Stimulated activated naive CD8-positive, alpha-beta T cell treated with anti-CD3 and anti-CD28 coated beads, Interleukin-15, Interleukin-2, amounts not matched to agents 100 ng/mL and 50 ng/mL, for 24 hours (primary cell): ENCODE results near the gene AGBL1.

Source experiments
- H3K27ac Mint-ChIP-seq: one replicate; pipeline ENCODE4 v1.8.0; 2021; ENCODE audit warnings: mild to moderate bottlenecking, mixed read lengths
- H3K27me3 Mint-ChIP-seq: one replicate; pipeline ENCODE4 v1.8.0; 2021; ENCODE audit warnings: mixed read lengths
- H3K36me3 Mint-ChIP-seq: one replicate; pipeline ENCODE4 v1.8.0; 2021; ENCODE audit warnings: low read depth, mixed read lengths
- H3K4me1 Mint-ChIP-seq: one replicate; pipeline ENCODE4 v1.8.0; 2021; ENCODE audit warnings: low read depth, mixed read lengths
- H3K4me3 Mint-ChIP-seq: one replicate; pipeline ENCODE4 v1.8.0; 2021; ENCODE audit warnings: mild to moderate bottlenecking, mixed read lengths
- H3K9me3 Mint-ChIP-seq: one replicate; pipeline ENCODE4 v1.8.0; 2021; ENCODE audit warnings: mixed read lengths

AGBL1 gene

DNA sequence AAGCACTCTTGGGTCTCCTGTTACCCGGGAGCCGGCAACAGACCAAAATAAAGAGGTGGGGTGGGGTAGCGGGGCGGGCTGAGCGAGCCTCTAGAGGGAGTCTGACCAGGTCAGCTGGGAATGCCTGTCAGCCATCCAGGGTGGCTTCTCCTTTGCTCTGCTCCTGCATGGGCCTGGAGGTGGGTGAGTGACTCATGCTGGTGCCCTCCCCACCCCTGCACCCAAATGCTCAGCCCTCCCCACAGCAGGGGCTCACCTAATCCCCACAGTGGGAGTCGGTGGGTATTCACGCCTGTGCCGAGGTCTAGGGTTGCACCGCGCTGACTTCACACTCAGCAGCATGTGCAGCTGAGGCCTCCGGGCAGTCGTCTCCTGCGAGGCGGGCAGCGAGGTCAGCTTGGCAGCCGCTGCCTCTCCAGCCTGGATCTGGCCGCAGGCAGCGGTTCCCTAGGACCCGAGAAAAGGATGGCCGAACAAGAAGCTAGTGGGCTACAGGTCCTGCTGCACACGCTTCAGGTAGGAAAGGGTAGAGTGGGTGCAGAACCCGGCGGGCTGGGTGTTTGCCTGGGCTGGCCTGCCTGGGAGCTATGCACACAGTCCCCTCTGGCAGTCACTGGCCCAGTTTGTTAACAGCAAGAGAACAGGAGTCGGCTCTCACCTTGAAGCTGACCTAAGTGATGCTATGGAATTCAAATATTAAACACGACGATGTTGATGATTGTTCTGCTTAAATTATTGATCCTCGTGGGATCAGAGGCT lies at the start of gene AGBL1:
Gene AGBL1, plus strand, starts transcription at position 364 of the 759 bp plus-strand sequence.
- Mint-ChIP-seq H3K4me3 (no peak within 1 kb of the TSS), H3K4me1 (peaks cover 10% of the 10 kb centered on the region), H3K9me3 (no peaks in the 10 kb centered on the region), H3K27me3 (peaks cover 16% of the 10 kb centered on the region), H3K36me3 (no peaks in the 10 kb centered on the region), H3K27ac (no peak within 1 kb of the TSS)

DNA sequence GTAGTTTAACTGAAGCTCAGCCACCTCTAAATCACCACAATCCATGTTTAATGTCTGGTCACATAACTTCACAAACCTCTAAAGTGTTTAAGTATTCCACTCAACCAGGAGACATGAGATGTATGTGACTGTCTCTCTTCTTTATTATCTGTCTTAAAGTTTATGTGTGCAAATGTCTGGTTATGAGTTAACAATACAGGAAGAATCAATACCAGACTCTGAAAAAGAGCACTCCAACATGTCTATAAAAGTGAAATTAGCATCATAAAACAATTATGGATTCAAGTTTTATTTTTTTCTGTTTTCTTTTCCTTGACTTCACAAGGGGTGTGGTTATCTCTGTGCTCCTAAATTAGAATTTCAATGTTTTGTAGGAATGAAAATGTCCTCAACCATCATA lies 44.8 kb upstream of the AGBL1 start:
- Mint-ChIP-seq H3K4me3 (no peak overlapping the region), H3K27ac (no peak overlapping the region), H3K9me3 (no peaks in the 10 kb centered on the region), H3K27me3 (peaks cover 7% of the 10 kb centered on the region), H3K4me1 (no peaks in the 10 kb centered on the region), H3K36me3 (no peaks in the 10 kb centered on the region)

DNA sequence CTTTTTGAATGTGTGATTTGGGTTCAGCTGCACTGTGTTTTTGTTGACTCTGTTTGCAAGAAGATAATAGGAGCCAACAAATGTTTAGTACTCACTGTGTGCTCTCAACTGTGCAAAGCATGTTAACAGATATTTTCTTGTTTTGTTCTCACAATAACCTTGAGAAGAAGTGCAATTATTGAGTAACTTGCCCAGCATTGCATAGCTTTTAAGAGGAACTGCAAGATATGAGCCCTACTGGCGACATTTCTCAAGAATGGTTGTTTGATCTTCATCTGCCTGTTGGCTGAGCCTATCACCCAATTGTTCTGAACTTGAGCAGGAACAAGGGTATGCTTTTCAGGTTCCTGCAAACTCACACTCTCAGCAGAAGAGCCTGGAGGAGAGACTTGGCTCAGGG lies 43.4 kb upstream of the AGBL1 start:
- Mint-ChIP-seq H3K27me3 (peaks cover 7% of the 10 kb centered on the region), H3K4me1 (no peaks in the 10 kb centered on the region), H3K27ac (no peak overlapping the region), H3K4me3 (no peak overlapping the region), H3K9me3 (no peaks in the 10 kb centered on the region), H3K36me3 (no peaks in the 10 kb centered on the region)

DNA sequence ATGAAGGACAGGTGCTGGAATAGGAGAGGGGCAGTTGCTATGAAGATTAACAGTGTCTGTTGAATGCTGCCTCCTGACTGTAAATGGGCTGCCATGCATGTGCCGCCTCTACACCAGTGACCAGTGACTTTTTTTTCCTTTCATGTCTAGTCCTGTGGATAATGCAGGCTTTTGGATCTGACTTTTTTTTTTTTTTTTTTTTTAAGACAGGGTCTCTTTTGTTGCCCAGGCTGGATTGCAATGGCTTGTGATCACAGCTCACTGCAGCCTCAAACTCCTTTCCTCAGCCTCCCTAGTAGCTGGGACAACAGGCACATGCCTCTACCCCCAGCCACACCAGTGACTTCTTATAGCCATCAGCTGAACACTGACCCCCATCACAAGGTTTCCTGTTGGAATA lies 41.2 kb upstream of the AGBL1 start:
- Mint-ChIP-seq H3K4me3 (no peak overlapping the region), H3K27ac (no peak overlapping the region), H3K9me3 (no peaks in the 10 kb centered on the region), H3K36me3 (no peaks in the 10 kb centered on the region), H3K27me3 (peaks cover 11% of the 10 kb centered on the region), H3K4me1 (no peaks in the 10 kb centered on the region)

DNA sequence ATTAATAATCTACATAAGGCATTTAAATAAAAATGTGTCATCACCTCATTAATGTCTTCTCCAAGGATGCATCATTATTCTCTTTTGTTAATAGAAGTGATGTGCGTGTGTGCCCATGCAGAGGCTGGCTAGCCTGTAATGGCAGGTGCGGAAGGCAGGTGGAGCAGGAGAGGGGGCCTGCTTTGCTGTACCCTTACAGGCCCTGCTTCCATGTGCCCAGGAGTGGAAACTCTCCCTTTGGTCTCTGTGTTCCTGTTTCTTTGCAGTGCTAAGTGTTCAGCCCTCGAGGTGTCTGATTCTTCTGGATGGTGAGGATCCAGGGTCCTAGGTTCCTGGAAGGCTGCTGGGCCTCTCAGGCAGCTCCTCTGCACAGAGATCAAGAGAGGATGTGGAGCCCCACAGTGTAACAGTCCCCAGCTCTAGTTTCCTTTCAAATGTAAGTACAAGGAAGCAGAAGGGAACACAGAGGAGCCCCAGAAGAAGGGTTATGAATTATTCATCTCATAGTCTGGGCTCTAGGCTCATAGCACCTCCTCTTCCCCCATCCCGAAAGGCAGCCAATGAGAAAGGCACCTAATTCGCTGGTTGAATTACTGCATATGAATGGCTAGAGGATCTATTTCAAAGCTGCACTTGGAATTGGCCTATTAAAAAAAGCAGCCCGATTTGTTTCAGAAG lies 39.2 kb upstream of the AGBL1 start:
- Mint-ChIP-seq H3K9me3 (no peaks in the 10 kb centered on the region), H3K4me1 (no peaks in the 10 kb centered on the region), H3K27me3 (peaks cover 13% of the 10 kb centered on the region), H3K36me3 (no peaks in the 10 kb centered on the region), H3K4me3 (no peak overlapping the region), H3K27ac (no peak overlapping the region)

DNA sequence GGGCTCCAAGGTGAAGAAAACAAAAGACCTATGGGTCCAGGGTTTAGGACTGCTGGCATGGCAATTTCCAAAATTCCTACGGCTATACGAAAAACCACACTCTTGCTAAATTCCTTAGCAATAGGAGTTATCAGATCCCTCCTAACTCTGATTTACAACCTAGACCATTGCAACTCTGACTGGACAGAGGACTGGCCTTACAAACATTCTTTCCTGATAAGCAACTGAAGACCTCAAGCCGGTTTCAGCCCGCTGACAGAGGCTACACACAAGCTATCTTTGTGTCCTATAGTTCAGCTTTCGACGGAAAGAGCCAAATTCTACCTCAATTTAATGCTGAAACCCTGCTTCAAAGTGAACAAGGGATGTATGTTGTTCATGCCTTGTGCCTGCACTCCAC lies 38.3 kb upstream of the AGBL1 start:
- H3K4me3 Mint-ChIP-seq = no peak overlapping the region
- no peak overlapping the region for H3K27ac Mint-ChIP-seq
- peaks cover 15% of the 10 kb centered on the region for H3K27me3 Mint-ChIP-seq
- H3K9me3 Mint-ChIP-seq = no peaks in the 10 kb centered on the region
- H3K36me3 Mint-ChIP-seq = no peaks in the 10 kb centered on the region
- H3K4me1 Mint-ChIP-seq = no peaks in the 10 kb centered on the region

DNA sequence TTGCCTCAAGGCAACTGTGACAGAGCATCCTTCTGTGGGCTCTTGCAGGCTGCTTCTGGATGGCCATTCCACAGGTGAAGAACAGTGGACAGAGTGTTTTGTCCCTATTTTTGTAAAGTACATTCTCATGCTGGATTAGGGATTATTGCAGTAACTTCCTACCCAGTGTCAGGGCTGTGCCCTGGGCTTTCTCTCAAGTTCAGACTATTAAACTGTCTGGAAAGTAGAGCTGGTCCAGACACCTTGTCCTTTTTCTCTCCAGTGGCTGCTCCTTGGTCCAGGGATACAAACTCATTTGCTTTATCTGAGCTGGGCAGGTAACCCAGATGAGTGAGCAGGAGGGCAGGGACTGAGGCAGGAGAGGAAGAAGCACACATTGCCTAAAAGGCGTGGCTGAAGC lies 37.4 kb upstream of the AGBL1 start:
- Mint-ChIP-seq H3K9me3 (no peaks in the 10 kb centered on the region), H3K27ac (no peak overlapping the region), H3K36me3 (no peaks in the 10 kb centered on the region), H3K27me3 (peaks cover 15% of the 10 kb centered on the region), H3K4me3 (no peak overlapping the region), H3K4me1 (no peaks in the 10 kb centered on the region)

DNA sequence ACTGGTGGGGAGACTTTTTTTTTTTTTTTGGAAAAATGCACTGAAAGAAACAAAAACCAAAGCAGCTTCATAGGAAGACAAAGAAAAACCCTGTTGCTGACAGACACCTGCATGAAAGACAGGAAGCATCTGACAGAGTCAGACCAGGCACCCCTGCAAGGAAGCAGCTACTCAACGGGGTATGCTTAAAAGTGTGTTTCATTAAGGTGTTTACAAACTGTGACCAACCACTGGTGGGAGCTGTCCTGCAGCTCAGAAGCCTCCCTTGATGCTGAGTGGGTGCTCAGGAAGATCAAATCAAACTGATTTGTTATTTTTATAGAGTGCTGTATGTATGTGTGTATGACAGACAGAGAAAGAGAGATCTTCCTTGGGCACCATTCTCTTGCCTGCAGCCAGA lies 34.7 kb upstream of the AGBL1 start:
- no peak overlapping the region for H3K27ac Mint-ChIP-seq
- no peaks in the 10 kb centered on the region for H3K9me3 Mint-ChIP-seq
- H3K27me3 Mint-ChIP-seq = peaks cover 12% of the 10 kb centered on the region
- H3K4me1 Mint-ChIP-seq = no peaks in the 10 kb centered on the region
- no peaks in the 10 kb centered on the region for H3K36me3 Mint-ChIP-seq
- H3K4me3 Mint-ChIP-seq = no peak overlapping the region

DNA sequence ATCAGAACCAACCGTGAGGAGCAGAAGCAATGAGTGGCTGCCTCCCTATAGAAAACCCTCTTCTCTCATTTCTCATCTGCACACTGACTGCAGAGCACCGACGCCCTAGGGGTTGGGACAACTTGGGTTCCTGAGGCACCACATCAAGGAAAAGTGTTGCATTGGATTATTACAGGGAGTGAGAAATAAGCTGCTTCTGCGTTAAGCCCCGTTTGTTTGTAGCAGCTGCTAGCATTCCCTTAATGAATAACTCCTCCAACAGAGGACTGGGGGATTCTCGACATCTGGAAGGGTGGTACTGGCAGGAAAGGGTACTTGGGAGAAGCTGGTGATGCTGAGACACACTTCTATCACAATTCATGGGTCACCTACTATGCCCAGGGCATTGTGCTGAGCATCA lies 25.3 kb upstream of the AGBL1 start:
- Mint-ChIP-seq H3K36me3 (no peaks in the 10 kb centered on the region), H3K4me3 (no peak overlapping the region), H3K27ac (no peak overlapping the region), H3K27me3 (peaks cover 4% of the 10 kb centered on the region), H3K4me1 (no peaks in the 10 kb centered on the region), H3K9me3 (no peaks in the 10 kb centered on the region)

DNA sequence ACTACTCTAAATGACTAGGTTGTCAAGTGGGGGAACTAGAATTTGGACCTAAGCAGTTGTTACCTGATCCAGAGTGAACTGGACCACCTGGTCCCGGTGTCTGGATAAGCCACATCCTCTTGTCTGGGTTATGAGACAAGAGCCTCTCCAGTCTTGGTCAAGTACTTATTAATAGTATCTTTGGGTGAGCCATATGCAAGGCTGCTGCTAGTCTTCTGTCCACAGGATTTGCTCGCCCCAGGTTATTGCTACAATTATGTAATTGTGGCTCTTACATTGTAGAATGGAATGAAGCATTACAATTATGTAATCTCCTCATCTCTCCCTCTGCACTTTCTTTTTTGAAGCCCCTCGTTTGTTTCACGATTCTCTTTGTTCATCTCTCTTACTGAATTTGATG lies 24.0 kb upstream of the AGBL1 start:
- Mint-ChIP-seq H3K36me3 (no peaks in the 10 kb centered on the region), H3K9me3 (no peaks in the 10 kb centered on the region), H3K27ac (no peak overlapping the region), H3K27me3 (peaks cover 8% of the 10 kb centered on the region), H3K4me1 (no peaks in the 10 kb centered on the region), H3K4me3 (no peak overlapping the region)

DNA sequence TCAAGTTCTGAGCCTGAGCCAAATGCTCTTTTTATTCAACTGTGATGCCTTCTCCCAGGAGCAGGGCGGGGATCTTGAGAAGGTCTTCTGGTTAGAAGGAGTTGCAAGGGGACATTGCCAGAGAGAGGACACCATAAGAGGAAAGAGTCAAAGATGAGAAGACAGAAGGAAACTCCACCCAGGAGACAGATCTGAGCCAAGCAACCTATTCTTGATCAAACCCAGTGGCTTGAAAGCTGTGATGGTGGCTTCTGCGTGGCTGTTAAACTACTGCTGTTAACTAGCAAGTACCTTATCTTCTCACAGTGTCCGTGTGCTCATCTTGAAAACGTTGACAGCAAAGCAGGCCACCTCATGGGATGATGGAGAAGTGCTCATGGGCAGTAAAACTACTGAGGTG lies 19.8 kb upstream of the AGBL1 start:
- Mint-ChIP-seq H3K27me3 (peaks cover 21% of the 10 kb centered on the region), H3K36me3 (no peaks in the 10 kb centered on the region), H3K9me3 (no peaks in the 10 kb centered on the region), H3K4me3 (no peak overlapping the region), H3K4me1 (no peaks in the 10 kb centered on the region), H3K27ac (no peak overlapping the region)

DNA sequence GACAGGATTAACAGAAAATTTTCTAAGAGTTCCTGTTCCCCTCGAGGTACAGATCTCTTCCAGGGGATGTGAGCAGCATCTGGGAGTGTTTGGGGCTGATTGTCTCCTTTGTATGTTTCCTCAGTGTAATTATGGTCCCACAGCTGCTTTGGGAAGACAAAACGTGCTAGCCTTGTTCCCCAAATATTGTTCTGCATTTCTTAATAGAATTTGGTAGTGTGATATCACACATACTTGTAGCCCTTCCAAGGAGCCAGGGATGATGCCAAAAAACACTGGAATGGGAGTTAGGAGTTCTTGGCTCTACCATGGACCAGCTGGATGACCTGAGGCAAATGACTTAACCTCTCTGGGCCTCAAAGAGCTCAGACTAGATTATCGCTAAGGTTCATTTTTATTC lies 19.0 kb upstream of the AGBL1 start:
- Mint-ChIP-seq H3K27ac (no peak overlapping the region), H3K36me3 (no peaks in the 10 kb centered on the region), H3K27me3 (peaks cover 21% of the 10 kb centered on the region), H3K4me3 (no peak overlapping the region), H3K9me3 (no peaks in the 10 kb centered on the region), H3K4me1 (no peaks in the 10 kb centered on the region)

DNA sequence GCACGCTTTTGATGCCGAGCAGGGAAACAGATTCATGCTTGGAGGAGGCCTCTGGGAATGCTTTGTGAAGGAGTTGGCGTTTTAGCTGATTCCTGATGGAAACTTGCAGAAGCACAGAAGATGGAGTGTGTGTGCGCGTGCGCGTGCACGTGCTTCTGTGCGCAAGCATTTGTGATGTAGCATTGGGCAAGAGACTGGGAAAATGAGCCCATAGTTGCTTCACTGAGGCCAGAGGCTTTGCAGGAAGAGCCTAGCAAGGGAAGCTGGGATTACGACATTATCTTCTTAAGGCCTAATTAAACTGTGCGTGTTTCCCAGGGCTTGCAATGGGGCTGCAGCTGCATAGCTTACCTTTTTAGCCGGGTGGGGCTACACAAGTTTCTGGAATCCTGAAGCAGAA lies 18.1 kb upstream of the AGBL1 start:
- H3K27ac Mint-ChIP-seq = no peak overlapping the region
- H3K9me3 Mint-ChIP-seq = no peaks in the 10 kb centered on the region

DNA sequence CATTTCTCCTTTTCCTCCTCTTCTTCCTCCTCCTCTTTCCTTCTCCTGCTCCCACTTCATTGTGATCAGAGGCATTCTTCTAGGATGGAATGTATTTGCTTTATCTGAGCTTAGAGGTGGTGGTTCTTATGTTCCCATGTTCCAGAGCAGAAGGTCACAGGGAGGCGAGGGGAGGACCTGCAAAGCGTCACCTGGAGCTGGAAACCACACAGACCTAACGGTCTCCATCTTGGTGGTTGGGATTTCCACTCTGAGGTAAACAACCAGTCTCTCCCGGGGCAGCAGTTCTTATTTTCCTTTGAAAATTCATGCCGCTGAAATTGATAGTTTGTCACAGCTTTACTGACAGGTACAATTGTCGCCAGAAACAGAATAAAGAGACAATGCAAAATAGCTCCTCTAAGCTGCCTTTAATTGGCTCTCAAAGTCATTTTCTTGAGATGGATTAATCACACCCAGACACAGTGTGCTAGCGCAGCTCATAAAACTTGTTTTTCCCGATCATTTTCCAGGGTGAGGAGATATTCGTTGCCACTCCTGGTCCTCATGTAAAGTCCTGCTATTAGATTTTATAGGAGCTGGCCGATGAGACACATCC lies 16.9 kb upstream of the AGBL1 start:
- H3K27ac Mint-ChIP-seq = no peak overlapping the region
- peaks cover 9% of the 10 kb centered on the region for H3K9me3 Mint-ChIP-seq
- no peaks in the 10 kb centered on the region for H3K36me3 Mint-ChIP-seq
- H3K4me3 Mint-ChIP-seq = no peak overlapping the region
- peaks cover 24% of the 10 kb centered on the region for H3K27me3 Mint-ChIP-seq
- H3K4me1 Mint-ChIP-seq = no peaks in the 10 kb centered on the region

More for the DNA sequence above, 18.1 kb upstream of the AGBL1 start:
- H3K4me1 Mint-ChIP-seq = no peaks in the 10 kb centered on the region
- no peaks in the 10 kb centered on the region for H3K36me3 Mint-ChIP-seq
- peaks cover 18% of the 10 kb centered on the region for H3K27me3 Mint-ChIP-seq
- H3K4me3 Mint-ChIP-seq = no peak overlapping the region

DNA sequence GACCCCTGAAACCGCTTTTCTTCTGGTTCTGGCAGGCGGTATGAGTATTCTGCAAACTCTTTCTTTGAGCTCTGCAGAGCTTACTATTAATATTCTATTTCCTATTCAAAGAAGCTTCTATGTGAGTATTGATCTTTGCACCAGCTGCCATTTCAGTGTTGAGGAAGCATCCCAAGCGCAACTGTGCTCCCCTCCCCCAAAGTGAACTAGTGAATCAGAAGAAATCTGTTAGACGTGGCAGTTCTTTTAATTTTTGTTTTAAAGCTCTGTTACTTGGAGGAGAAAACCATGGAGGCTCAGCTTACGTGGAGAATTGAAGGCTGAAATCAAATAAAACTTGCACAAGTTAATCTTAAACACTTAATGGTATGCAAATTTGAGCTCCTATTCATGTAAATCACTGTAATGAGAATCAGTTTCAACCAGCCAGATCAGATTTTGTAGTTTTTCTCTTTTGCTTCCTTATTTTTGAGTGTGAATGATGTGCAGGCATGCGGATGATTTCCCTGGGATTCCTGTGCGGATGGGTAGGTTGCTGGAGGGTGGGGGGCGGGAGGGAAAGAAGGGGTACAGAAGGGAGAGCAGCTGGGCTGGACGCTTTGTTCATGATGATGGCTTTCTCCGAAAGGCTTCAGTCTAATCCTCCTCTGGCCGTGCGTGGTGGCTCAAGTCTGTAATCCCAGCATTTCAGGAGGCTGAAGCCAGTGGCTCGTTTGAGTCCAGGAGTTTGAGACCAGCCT lies 16.1 kb upstream of the AGBL1 start:
- Mint-ChIP-seq H3K27ac (no peak overlapping the region), H3K9me3 (peaks cover 13% of the 10 kb centered on the region), H3K36me3 (no peaks in the 10 kb centered on the region), H3K4me1 (no peaks in the 10 kb centered on the region), H3K27me3 (peaks cover 24% of the 10 kb centered on the region), H3K4me3 (no peak overlapping the region)
